BJ (cell line): ENCODE measurements around the gene EIF4G3. TPM values are rescaled to one million over a fixed set of nuclear protein-coding genes. Genes with fewer than 3 reads are reported as not detected.

Source experiments
- CTCF ChIA-PET: fragments of 350-600 bp; formaldehyde crosslinking; extraction: SDS; loops from one replicate; lab custom pipeline; 2021; ENCODE audit warnings: antibody characterized with exemption, inconsistent platforms; lab: Yijun Ruan, JAX
- POLR2A ChIA-PET: fragments of 300-600 bp; sonication (Branson Sonifier 250); formaldehyde crosslinking; extraction: SDS; loops from one replicate; lab custom pipeline; 2021; ENCODE audit warnings: antibody characterized with exemption; lab: Charles Lee
- DNase-seq: peaks from one replicate; pipeline ENCODE4 v3.0.0-alpha.2; 2011; ENCODE audit warnings: low read depth
- H3K27me3 ChIP-seq: 2 replicates; pipeline ENCODE4 v1.6.0; 2011; ENCODE audit warnings: low read length; ENCODE audit not compliant: control insufficient read depth, insufficient read depth
- H3K36me3 ChIP-seq: 2 replicates; pipeline ENCODE4 v1.5.1; 2011; ENCODE audit warnings: low read length; ENCODE audit not compliant: control insufficient read depth, insufficient read depth
- H3K4me3 ChIP-seq: 2 replicates; pipeline ENCODE4 v1.5.1; 2011; ENCODE audit warnings: low read depth, mild to moderate bottlenecking, control low read depth, low read length
- CTCF ChIP-seq: IDR thresholded peaks from 2 replicates; pipeline ENCODE4 v1.5.1; 2011; ENCODE audit warnings: low read depth, mild to moderate bottlenecking, control low read depth, inconsistent platforms, low read length, moderate library complexity; ENCODE audit not compliant: insufficient read depth
- polyA plus RNA-seq: library from polyadenylated mRNA; depleted of rRNA; stranded (reverse); fragments of >200 nt; gene quantifications from 2 replicates; pipeline ENCODE4 v1.2.3, GENCODE V29; 2011

EIF4G3 gene
- polyA plus RNA-seq, 1 experiment, result 62.0 TPM

GRCh38 chr1:21018673-21019072 lies 158.0 kb downstream of the EIF4G3 start:
- ChIA-PET CTCF (interaction anchor here (0.8 to 1.2 kb wide), 2 partner anchors 11 to 37 kb away, joined by 3 read pairs; no protein-coding TSS in a partner anchor), POLR2A (no interaction called here)
- H3K27me3 ChIP-seq, result no peaks in the 10 kb centered on the region
- H3K36me3 ChIP-seq, result no peaks in the 10 kb centered on the region
- TF ChIP-seq CTCF, result no peak
- DNase-seq, result no peak
- no peak overlapping the region for H3K4me3 ChIP-seq

GRCh38 chr1:21013510-21013909 lies 163.2 kb downstream of the EIF4G3 start:
- no peaks in the 10 kb centered on the region for H3K36me3 ChIP-seq
- H3K27me3 ChIP-seq, result no peaks in the 10 kb centered on the region
- no peak for DNase-seq
- ChIA-PET CTCF (interaction anchor here (0.6 kb wide), 1 partner anchor 70 kb away, joined by 4 read pairs; no protein-coding TSS in a partner anchor), POLR2A (no interaction called here)
- H3K4me3 ChIP-seq, result no peak overlapping the region
- no peak for TF ChIP-seq CTCF

GRCh38 chr1:21012937-21013336 lies 163.8 kb downstream of the EIF4G3 start:
- peak; percentile 28 for DNase-seq
- H3K36me3 ChIP-seq, result no peaks in the 10 kb centered on the region
- POLR2A ChIA-PET, result no interaction called here
- H3K4me3 ChIP-seq, result 0 out of 2 replicates have a peak overlapping the region, but pooled peaks have one; percentile 6
- CTCF ChIA-PET, result interaction anchor here (0.6 kb wide), 1 partner anchor 69 kb away, joined by 4 read pairs; no protein-coding TSS in a partner anchor
- H3K27me3 ChIP-seq, result no peaks in the 10 kb centered on the region
- no peak for TF ChIP-seq CTCF

- Histone ChIP-seq H3K36me3 (no peaks in the 10 kb centered on the region), H3K4me3 (no peak overlapping the region), H3K27me3 (no peaks in the 10 kb centered on the region)
- ChIA-PET POLR2A (no interaction called here), CTCF (interaction anchor here (0.8 kb wide), 1 partner anchor 11 kb away, joined by 3 read pairs; no protein-coding TSS in a partner anchor)
- TF ChIP-seq CTCF, result no peak
- no peak for DNase-seq
Measured at GRCh38 chr1:21007876-21008275, 168.8 kb downstream of the EIF4G3 start.

GRCh38 chr1:21005466-21006239 lies 171.0 kb downstream of the EIF4G3 start:
- Histone ChIP-seq H3K36me3 (no peaks in the 10 kb centered on the region; the same call in 1 of the 2 replicates), H3K27me3 (no peaks in the 10 kb centered on the region), H3K4me3 (no peak overlapping the region)
- TF ChIP-seq CTCF, result no peak
- ChIA-PET CTCF (no interaction called here), POLR2A (no interaction called here)
- no peak for DNase-seq
